ENCODE measurements around the gene ZW10.
A peak's percentile ranks its signal among the peaks of the same experiment; 100 is the strongest.
"Not testable (repeated sequence)": the region's sequence is repeated elsewhere in the genome, so short reads cannot be mapped to it uniquely, and the experiment has no call there.

The ZW10 gene

DNA sequence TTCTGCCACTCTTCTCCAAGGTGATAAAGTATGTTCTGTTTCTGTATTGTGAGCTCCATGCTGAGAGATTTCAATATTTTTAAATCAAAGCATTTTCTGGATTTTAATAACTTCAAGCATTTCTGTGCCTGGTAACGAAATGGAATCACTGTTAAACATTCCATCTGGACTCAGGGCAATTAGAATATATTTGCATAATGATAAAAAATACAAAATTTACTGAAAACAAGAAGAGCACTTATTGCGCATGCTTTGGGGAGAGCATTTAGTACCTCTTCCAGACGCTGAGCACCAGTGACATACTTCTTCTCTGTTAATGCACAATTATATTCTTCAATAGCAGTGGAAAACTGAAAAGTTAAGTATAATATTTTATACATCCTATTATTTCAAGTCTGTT, 13.3 kb downstream of the ZW10 start:
- no peak for DNase-seq (ENCODE audit: low spot score)

DNA sequence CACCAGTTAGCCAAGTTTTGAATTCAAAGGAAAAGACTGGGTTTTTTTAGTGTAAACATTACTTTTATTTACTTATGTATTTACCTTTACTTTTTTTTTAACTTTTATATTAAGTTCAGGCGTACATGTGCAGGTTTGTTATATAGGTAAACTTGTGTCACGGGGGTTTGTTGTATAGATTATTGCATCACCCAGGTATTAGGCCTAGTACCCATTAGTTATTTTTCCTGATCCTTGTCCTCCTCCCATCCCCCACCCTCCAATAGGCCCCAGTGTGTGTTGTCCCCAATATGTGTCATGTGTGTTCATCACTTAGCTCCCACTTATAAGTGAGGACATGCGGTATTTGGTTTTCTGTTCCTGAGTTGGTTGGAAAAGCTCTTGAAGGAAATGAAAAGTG, 20.6 kb downstream of the ZW10 start:
- no peak for DNase-seq (ENCODE audit: low spot score)

DNA sequence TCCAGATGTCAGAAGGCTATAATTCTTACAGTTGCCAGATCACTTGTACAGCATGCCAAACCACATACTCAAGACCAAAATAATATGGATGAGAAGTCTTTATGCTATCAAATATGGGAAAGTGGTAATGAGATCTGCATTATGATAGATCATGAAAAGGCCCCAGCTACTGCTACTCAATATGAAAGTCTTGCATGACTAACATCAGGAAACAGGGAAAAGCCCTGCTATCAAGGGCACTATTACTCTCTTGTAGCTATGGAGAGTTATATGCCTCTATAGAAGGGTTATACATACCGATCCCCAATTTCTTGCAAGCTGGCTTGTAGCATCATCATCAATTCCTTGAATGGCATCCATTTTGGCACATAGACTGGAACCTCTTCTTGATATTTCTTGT, 37.2 kb downstream of the ZW10 start:
- no peak for DNase-seq (ENCODE audit: low spot score)

DNA sequence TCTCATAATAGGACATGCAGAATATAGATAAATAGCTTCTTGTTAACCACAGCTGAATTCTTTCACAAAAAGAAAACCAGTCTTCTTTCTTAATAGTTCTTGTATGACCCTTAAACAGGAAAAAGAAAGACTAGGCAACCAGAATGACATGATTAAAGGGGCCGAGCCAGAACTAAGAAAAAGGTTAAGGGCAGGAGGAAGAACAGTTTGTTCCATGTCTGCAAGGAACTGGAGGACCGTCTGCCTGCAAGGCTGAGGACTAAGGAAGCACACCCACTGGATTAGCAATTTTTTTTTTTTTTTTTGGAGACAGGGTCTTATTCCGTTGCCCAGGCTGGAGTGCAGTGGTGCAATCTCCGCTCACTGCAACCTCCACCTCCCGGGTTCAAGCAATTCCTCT, 41.4 kb downstream of the ZW10 start:
- no peak for DNase-seq (ENCODE audit: low spot score)

DNA sequence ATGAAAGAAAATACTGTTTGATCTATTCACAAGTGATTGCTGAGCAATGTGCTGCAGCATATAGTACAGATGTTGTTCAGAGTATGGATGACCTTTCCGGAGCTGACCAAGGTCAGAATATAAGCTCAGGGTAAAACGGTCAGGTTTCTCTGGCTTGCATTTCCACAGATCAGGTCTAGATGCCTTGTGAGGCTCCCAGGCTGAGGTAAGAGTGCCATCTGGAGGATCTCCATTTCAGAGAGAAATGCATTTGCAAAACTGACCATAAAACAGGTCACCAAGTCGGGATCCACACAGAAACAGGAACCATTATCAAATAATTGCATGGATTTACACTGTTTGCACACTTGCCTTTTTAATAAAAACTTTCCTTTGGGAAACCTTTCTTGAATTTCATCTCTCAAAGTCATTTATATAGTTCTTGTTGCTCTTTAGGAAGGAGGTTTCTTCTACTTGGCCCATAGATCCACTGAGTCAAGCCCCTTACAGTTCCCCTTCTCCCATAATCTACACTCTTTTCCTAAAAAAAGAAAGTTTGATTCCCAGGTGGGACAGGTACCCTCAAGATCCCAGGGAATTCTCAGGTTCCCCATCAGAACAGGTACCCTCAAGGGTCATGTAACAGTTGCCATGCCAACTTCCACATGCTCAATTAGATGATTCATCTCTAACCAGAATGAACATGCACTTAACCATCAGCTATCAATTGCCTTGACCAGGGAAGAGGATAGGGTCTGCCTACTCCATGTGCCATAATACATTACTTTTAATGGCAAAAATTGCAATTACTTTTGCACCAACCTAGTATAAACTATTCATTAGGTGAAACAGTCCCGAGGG, 42.4 kb downstream of the ZW10 start:
- DNase-seq (ENCODE audit: low spot score): peak; percentile 29

GRCh38 chr11:113729456-113729855, 44.0 kb downstream of the ZW10 start:
- DNase-seq (ENCODE audit: low spot score): no peak

DNA sequence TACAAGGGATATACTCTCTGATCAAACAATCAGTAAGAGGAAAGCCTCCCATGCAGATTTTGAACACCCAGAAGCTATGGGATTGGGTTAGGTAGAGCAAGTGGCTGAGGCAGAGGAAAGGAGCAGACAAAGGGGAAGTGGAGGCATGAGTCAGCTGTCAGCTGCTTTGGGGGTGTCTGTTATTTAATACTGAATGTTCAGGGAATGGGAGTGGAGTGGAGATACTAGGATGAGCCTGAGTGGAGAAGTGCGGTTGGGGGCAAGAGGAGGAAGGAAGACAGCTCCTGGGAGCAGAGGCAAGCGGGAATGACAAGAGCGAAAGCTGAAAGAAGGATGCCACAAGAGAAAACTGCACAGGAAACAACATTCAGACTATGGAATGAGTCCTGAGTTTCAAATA, 44.7 kb downstream of the ZW10 start:
- DNase-seq (ENCODE audit: low spot score): no peak

DNA sequence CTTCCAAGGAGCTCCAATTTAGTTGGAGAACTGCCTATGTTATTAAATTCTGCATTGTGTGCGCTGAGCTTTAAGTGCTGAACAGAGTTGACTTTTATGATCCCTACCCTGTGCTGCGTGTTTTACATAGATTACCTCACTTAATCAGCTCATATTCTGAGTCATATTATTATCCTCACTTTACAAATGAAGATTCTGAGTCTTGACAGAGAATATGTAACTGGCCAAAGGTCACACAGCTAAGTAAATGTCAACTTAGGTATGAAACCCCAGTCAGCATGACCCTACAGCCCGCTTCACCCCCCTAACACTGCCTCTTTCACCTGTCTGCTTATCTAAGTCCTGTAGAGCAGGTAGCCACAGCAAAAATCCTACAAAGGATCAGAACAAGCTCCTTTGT, 47.6 kb downstream of the ZW10 start:
- no peak for DNase-seq (ENCODE audit: low spot score)

DNA sequence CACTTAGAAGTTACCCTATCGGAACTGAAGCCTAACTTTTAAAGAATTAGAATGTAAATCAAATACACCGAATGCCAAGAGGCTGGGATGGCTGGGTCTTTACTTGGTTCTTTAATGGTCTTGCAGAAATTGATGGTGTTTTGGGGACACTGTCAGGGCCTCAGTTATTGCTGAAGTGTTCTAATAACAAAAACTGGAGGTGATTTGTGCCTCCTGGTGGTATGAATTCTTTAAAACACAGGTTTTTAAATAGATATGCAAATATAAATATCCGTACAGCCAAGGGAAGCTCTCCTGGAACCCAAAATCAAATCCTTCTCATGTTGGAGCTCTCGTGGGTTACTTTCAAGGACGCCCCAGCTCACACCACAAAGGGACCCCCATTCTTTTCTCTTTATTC, 48.1 kb downstream of the ZW10 start:
- no peak for DNase-seq (ENCODE audit: low spot score)

- DNase-seq (ENCODE audit: low spot score): no peak
Measured at GRCh38 chr11:113724778-113725177, 48.7 kb downstream of the ZW10 start.

GRCh38 chr11:113723787-113724186, 49.7 kb downstream of the ZW10 start:
- DNase-seq (ENCODE audit: low spot score): no peak

- DNase-seq (ENCODE audit: low spot score): no peak
Measured at GRCh38 chr11:113722934-113723333, 50.6 kb downstream of the ZW10 start.

GRCh38 chr11:113722221-113722620, 51.3 kb downstream of the ZW10 start:
- DNase-seq (ENCODE audit: low spot score): no peak

GRCh38 chr11:113721462-113722066, 51.9 kb downstream of the ZW10 start:
- no peak for DNase-seq (ENCODE audit: low spot score)

DNA sequence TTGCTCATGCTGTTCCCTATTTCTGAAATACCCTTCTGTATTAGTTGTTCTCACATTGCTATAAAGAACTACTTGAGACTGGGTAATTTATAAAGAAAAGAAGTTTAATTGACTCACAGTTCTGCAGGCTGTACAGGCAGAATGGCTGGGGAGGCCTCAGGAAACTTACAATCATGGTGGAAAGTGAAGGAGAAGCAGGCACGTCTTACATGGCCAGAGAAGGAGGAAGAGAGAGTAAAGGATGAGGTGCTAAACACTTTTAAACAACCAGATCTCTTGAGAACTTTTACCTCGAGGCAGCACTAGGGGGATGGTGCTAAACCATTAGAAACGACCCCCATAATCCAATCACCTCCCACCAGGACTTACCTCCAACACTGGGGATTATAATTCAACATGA, 53.0 kb downstream of the ZW10 start:
- DNase-seq (ENCODE audit: low spot score): not testable (repeated sequence)

DNA sequence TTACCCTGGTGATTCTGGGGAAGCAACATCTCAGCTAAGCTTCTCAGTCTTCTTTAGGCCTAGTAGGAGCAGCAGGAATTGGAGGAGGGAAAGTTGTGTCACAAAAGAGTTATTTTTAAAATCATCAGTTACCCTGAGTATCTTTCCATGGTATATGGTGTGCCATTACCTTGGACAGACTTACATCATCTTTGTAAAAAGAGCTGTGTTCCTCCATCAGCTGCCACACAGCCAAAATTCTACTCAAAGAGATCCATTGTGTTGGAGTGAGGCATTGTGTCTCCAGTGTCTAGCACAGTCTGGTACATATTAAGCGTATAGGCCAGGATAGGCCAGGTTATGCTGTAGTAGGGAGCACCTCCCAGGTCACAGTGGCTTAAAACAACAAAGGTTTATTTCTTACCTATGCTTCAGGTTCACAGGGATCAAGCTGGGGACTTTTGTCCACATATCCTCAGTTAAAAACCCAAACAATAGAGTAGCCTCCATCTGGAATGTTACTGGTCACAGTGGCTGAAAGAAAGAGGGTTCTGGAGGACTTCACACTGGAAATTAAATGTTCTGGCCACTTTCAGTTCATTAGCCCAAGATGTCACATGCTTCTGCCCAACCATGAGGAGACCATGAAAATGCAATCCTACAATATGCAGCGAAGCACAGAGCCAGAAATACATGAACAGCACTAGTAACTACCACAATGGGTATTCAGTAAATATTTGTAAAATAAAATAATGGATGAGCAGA, 57.4 kb downstream of the ZW10 start:
- DNase-seq (ENCODE audit: low spot score): no peak

- no peak for DNase-seq (ENCODE audit: low spot score)
Measured at GRCh38 chr11:113715273-113715672, 58.2 kb downstream of the ZW10 start.

GRCh38 chr11:113710989-113711388, 62.5 kb downstream of the ZW10 start:
- no peak for DNase-seq (ENCODE audit: low spot score)

- DNase-seq (ENCODE audit: low spot score): no peak
Measured at GRCh38 chr11:113705871-113706655, 67.4 kb downstream of the ZW10 start, which contains the start of gene TMPRSS5. Gene TMPRSS5 (minus strand): TSS chr11:113706308. CDS start chr11:113706224, 84 bp downstream.

GRCh38 chr11:113703551-113703950, 69.9 kb downstream of the ZW10 start:
- DNase-seq (ENCODE audit: low spot score): not testable (repeated sequence)

DNA sequence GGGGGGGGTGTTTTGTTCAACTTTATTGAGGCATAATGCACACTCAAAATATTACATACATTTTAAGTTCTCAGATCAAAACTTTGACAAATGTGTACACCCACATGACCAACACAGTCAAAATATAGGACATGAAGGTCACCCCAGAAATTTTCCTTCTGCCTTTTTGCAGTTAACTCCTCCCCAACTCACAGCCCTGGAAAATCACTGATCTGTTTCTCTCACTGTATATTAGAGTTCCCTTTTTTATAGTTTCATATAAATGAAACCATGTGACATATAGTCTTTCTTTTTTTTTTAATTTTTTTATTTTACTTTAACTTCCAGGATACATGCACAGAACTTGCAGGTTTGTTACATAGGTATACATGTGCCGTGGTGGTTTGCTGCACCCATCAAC, 72.0 kb downstream of the ZW10 start:
- no peak for DNase-seq (ENCODE audit: low spot score)

GRCh38 chr11:113698515-113698914, 75.0 kb downstream of the ZW10 start:
- DNase-seq (ENCODE audit: low spot score): no peak
